ENCODE data around the gene NINJ2. TPM values are rescaled to one million over a fixed set of nuclear protein-coding genes. Genes with fewer than 3 reads are reported as not detected.
A peak's percentile ranks its signal among the peaks of the same experiment; 100 is the strongest.
"Not testable (repeated sequence)": the region's sequence is repeated elsewhere in the genome, so short reads cannot be mapped to it uniquely, and the experiment has no call there.

Gene NINJ2
- total RNA-seq, 1 donor, result 5.8 TPM

GRCh38 chr12:643475-644302 is 19.6 kb downstream of the NINJ2 start:
- Histone ChIP-seq H4K20me1 (ENCODE audit: insufficient read depth, low read length) (no peaks in the 10 kb centered on the region), H3K4me1 (ENCODE audit: insufficient read depth, low read length) (peaks cover 40% of the 10 kb centered on the region), H3K79me2 (ENCODE audit: insufficient read depth, low read length) (peaks cover 2% of the 10 kb centered on the region), H3K27me3 (ENCODE audit: insufficient read depth, low read length) (no peaks in the 10 kb centered on the region), H3K9me3 (ENCODE audit: low read depth, low read length) (no peaks in the 10 kb centered on the region), H3K4me3 (ENCODE audit: insufficient read depth, low read length) (peak overlapping the region; percentile 72), H3K4me2 (ENCODE audit: insufficient read depth, low read length) (peak overlapping the region; percentile 80), H2AFZ (ENCODE audit: low read length) (peak overlapping the region; percentile 71), H3K27ac (ENCODE audit: low read depth, low read length) (peak overlapping the region; percentile 62), H3K36me3 (ENCODE audit: insufficient read depth, low read length) (no peaks in the 10 kb centered on the region)
- no peak for TF ChIP-seq CTCF (IDR thresholded peaks at IDR 0.05; ENCODE audit: extremely low read depth, low read depth, low read length)
- DNase-seq (ENCODE audit: insufficient read length, low spot score, missing footprints), result peak; percentile 69

GRCh38 chr12:642633-643474 is 20.4 kb downstream of the NINJ2 start:
- H3K4me2 ChIP-seq (ENCODE audit: insufficient read depth, low read length), result peak overlapping the region; percentile 80

GRCh38 chr12:641321-641720 is 21.9 kb downstream of the NINJ2 start:
- H3K27ac ChIP-seq (ENCODE audit: low read depth, low read length); DNase-seq (ENCODE audit: insufficient read length, low spot score, missing footprints); H3K79me2 ChIP-seq (ENCODE audit: insufficient read depth, low read length); H4K20me1 ChIP-seq (ENCODE audit: insufficient read depth, low read length); H3K9me3 ChIP-seq (ENCODE audit: low read depth, low read length); H3K27me3 ChIP-seq (ENCODE audit: insufficient read depth, low read length); H2AFZ ChIP-seq (ENCODE audit: low read length); H3K4me3 ChIP-seq (ENCODE audit: insufficient read depth, low read length); H3K4me2 ChIP-seq (ENCODE audit: insufficient read depth, low read length); H3K36me3 ChIP-seq (ENCODE audit: insufficient read depth, low read length): not testable (repeated sequence)
- H3K4me1 ChIP-seq (ENCODE audit: insufficient read depth, low read length), result peaks cover 32% of the 10 kb centered on the region

More at GRCh38 chr12:642633-643474, 20.4 kb downstream of the NINJ2 start:
- H3K4me3 ChIP-seq (ENCODE audit: insufficient read depth, low read length), result peak overlapping the region; percentile 72
- H3K9me3 ChIP-seq (ENCODE audit: low read depth, low read length), result no peaks in the 10 kb centered on the region
- H3K79me2 ChIP-seq (ENCODE audit: insufficient read depth, low read length), result peaks cover 2% of the 10 kb centered on the region
- peak overlapping the region; percentile 71 for H2AFZ ChIP-seq (ENCODE audit: low read length)
- no peaks in the 10 kb centered on the region for H4K20me1 ChIP-seq (ENCODE audit: insufficient read depth, low read length)
- peak overlapping the region; percentile 62 for H3K27ac ChIP-seq (ENCODE audit: low read depth, low read length)
- H3K27me3 ChIP-seq (ENCODE audit: insufficient read depth, low read length), result no peaks in the 10 kb centered on the region
- H3K4me1 ChIP-seq (ENCODE audit: insufficient read depth, low read length), result peaks cover 40% of the 10 kb centered on the region
- H3K36me3 ChIP-seq (ENCODE audit: insufficient read depth, low read length), result no peaks in the 10 kb centered on the region
- peak; percentile 96 for DNase-seq (ENCODE audit: insufficient read length, low spot score, missing footprints)
- TF ChIP-seq CTCF (IDR thresholded peaks at IDR 0.05; ENCODE audit: extremely low read depth, low read depth, low read length), result peak; percentile 21

- Histone ChIP-seq H3K4me1 (ENCODE audit: insufficient read depth, low read length) (peaks cover 26% of the 10 kb centered on the region), H2AFZ (ENCODE audit: low read length) (no peak overlapping the region), H3K79me2 (ENCODE audit: insufficient read depth, low read length) (peaks cover 2% of the 10 kb centered on the region), H3K4me2 (ENCODE audit: insufficient read depth, low read length) (no peak overlapping the region), H3K4me3 (ENCODE audit: insufficient read depth, low read length) (no peak overlapping the region), H3K36me3 (ENCODE audit: insufficient read depth, low read length) (no peaks in the 10 kb centered on the region), H4K20me1 (ENCODE audit: insufficient read depth, low read length) (no peaks in the 10 kb centered on the region), H3K27me3 (ENCODE audit: insufficient read depth, low read length) (no peaks in the 10 kb centered on the region), H3K9me3 (ENCODE audit: low read depth, low read length) (no peaks in the 10 kb centered on the region), H3K27ac (ENCODE audit: low read depth, low read length) (no peak overlapping the region)
- DNase-seq (ENCODE audit: insufficient read length, low spot score, missing footprints), result no peak
- no peak for TF ChIP-seq CTCF (IDR thresholded peaks at IDR 0.05; ENCODE audit: extremely low read depth, low read depth, low read length)
These were observed 22.5 kb downstream of the NINJ2 start for GRCh38 chr12:640773-641172.
